Cardiac fibroblast (primary cell): ENCODE measurements around the gene FGD3.

Experiments used
- DNase-seq, 2 donors: peaks; one replicate each; pipeline versions ENCODE4 v3.0.0 to v3.0.0-alpha.2; 2010; ENCODE audit warnings: low read depth in 2 of 2
- H3K4me3 ChIP-seq, 2 donors: replicated peaks in 1 of 2; 1 replicate in 1 of 2; 2 replicates in 1 of 2; pipeline ENCODE4 v1.5.1; 2011; ENCODE audit warnings: low read depth in 2 of 2, low read length in 2 of 2, mild to moderate bottlenecking in 2 of 2, moderate library complexity in 1 of 2
- TF ChIP-seq, protein P1 (sequence below): IDR thresholded peaks from one replicate; pipeline ENCODE4 v1.5.1; 2011; ENCODE audit warnings: low read depth, mild to moderate bottlenecking, low read length, inconsistent platforms

FGD3 gene

GRCh38 chr9:93080406-93080805 lies 133.1 kb downstream of the FGD3 start:
- TF ChIP-seq, protein P1, sequence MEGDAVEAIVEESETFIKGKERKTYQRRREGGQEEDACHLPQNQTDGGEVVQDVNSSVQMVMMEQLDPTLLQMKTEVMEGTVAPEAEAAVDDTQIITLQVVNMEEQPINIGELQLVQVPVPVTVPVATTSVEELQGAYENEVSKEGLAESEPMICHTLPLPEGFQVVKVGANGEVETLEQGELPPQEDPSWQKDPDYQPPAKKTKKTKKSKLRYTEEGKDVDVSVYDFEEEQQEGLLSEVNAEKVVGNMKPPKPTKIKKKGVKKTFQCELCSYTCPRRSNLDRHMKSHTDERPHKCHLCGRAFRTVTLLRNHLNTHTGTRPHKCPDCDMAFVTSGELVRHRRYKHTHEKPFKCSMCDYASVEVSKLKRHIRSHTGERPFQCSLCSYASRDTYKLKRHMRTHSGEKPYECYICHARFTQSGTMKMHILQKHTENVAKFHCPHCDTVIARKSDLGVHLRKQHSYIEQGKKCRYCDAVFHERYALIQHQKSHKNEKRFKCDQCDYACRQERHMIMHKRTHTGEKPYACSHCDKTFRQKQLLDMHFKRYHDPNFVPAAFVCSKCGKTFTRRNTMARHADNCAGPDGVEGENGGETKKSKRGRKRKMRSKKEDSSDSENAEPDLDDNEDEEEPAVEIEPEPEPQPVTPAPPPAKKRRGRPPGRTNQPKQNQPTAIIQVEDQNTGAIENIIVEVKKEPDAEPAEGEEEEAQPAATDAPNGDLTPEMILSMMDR = no peak
- H3K4me3 ChIP-seq = no peak overlapping the region
- no peak for DNase-seq

DNA sequence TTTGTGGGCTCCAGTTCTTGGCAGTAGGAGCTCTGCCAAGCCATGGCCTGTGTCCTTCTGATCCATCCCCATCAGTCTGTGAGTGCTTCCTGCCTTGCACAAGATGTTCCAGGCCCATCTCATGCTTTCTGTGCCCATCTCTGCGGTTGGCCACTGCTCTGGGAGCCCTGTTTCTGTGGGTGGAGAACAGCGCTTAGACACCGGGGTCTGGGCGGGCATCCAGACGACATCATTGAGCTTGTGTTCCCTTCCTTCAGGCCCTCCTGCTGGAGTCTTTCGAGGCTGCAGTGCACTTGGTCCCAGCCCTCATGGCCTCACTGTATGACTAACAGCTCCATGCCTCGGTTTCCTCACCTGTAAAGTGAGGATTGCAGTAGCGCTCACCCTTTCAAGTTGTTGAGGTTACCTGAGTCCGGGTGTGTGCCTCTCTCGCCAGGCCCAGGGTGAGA lies 133.8 kb downstream of the FGD3 start:
- TF ChIP-seq, protein P1 = no peak
- H3K4me3 ChIP-seq = no peak overlapping the region
- DNase-seq = peak in 1 of 2 donors; percentile 68

DNA sequence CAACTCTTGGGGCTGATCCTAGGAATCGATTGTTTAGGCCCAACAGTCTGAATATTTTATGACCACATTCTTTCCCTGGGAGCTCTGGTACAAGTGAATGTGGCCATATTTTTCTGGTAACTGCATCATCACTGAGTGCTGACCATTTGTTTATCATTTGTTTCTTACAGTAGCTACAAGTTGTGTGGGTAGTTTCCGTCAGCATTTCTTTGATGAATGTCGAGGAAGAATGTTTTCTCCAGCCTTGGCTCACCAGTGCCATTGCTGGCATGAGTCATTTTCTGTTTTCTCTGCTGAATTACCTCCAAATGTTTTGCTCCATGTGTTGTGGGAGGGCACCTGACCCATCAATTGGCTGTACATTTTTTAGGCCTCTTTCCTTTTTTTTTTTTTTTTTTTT lies 134.6 kb downstream of the FGD3 start:
- DNase-seq = peak; percentile 29 to 82
- H3K4me3 ChIP-seq = no peak overlapping the region
- TF ChIP-seq, protein P1 = no peak

GRCh38 chr9:93082841-93083411 lies 135.6 kb downstream of the FGD3 start:
- no peak for DNase-seq
- TF ChIP-seq, protein P1 = no peak
- H3K4me3 ChIP-seq = no peak overlapping the region

DNA sequence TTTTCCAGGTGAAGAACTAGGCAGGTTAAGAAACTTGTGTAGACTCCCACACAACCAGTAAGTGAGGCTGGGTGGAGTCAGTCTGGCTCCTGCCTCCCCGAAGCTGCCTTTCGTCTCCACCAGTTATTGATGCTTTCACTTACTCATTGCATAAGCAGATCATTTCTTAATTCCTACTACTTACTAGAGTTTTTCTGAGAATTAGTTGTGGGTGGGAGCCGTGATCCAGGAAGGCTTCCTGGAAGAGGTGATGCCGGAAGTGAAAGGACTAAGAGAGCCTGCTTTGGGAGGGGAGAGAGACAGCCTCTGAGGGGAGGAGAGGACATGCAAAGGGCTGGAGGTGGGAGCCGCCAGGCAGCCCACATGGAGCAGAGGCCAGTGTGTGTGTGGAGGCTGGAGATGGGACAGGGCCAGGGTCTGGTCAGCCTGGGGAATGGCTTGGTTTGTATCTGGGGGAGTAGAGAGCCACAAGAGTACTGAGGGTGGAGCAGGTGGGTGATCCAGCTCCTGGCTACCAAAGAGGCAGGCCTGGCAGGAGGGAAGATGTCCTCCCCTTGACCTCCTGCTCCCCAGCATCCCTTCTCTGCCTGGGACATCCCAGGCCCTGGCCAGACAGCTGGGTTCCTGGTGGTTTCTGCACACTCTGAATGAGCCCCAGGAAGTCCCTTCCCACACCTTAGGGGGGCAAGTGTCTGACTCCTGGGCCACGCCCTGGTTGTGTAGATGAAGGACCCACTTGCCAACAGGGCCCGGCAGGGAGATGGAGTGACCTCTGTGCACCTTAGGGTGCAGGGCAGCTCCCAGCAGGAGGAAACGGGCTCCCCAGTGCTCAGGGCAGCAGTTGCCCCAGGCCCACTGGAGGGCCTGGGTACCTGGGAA lies 136.5 kb downstream of the FGD3 start:
- TF ChIP-seq, protein P1 = no peak
- no peak for DNase-seq
- H3K4me3 ChIP-seq = no peak overlapping the region

DNA sequence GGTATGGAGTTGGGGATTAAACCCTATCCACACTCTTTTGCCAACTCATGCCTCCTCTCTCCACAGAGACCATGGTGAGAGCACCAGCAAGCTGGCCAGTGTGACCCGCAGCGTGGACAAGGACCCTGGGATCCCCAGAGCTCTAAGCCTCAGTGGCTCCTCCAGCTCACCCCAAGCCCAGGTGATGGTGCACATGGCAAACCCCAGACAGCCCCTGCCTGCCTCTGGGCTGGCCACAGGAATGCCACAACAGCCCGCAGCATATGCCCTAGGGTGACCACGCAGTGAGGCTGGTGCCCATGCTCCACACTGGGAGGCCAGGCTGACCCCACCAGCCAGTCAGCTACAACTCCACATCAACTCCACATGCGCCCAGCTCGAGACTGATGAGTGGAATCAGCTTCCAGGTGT lies 137.2 kb downstream of the FGD3 start:
- DNase-seq = no peak
- TF ChIP-seq, protein P1 = no peak
- no peak overlapping the region for H3K4me3 ChIP-seq
